OCI-LY7 (cell line): ENCODE results near the gene ARVCF. TPM values are rescaled to one million over a fixed set of nuclear protein-coding genes. Genes with fewer than 3 reads are reported as not detected.
"Not testable (repeated sequence)": the region's sequence is repeated elsewhere in the genome, so short reads cannot be mapped to it uniquely, and the experiment has no call there.

Experiments
- BruUV-seq: library from RNA; stranded (reverse); fragments of 400-500 nt; replicated peaks from 2 replicates; lab custom pipeline; 2021; lab: Mats Ljungman, UMichigan
- CTCF ChIA-PET: fragments of 300-600 bp; sonication (Branson Sonifier 250); formaldehyde crosslinking; loops from one replicate; lab custom pipeline; 2022; ENCODE audit warnings: antibody characterized with exemption; ENCODE audit not compliant: unreplicated experiment; lab: Charles Lee
- POLR2A ChIA-PET: fragments of 300-600 bp; sonication (Branson Sonifier 250); formaldehyde crosslinking; loops from one replicate; lab custom pipeline; 2022; ENCODE audit warnings: antibody characterized with exemption; lab: Charles Lee
- DNase-seq: peaks from one replicate; pipeline ENCODE4 v3.0.0-alpha.2; 2015; ENCODE audit warnings: low spot score
- H2AFZ ChIP-seq: fragments of 200-600 bp; sonication (generic), shearing (Covaris generic); 2 replicates; pipeline ENCODE4 v1.6.1; 2014; ENCODE audit warnings: mild to moderate bottlenecking, antibody characterized with exemption, low read length, moderate library complexity
- H3K27ac ChIP-seq: fragments of 200-600 bp; sonication (generic); 2 replicates; pipeline ENCODE4 v1.5.1; 2014; ENCODE audit warnings: mixed run types, low read depth, mild to moderate bottlenecking, moderate library complexity, low read length, inconsistent platforms; ENCODE audit not compliant: poor library complexity, severe bottlenecking
- H3K36me3 ChIP-seq: fragments of 200-600 bp; sonication (generic); 2 replicates; pipeline ENCODE4 v1.6.1; 2014; ENCODE audit warnings: mild to moderate bottlenecking, antibody characterized with exemption, low read length, moderate library complexity, mixed read lengths; ENCODE audit not compliant: insufficient read depth
- H3K4me1 ChIP-seq: fragments of 200-600 bp; sonication (generic); 2 replicates; pipeline ENCODE4 v1.5.1; 2014; ENCODE audit warnings: mild to moderate bottlenecking, low read length; ENCODE audit not compliant: insufficient read depth, poor library complexity, severe bottlenecking
- H3K4me2 ChIP-seq: fragments of 200-600 bp; sonication (generic); 2 replicates; pipeline ENCODE4 v1.6.1; 2014; ENCODE audit warnings: mild to moderate bottlenecking, low read length
- H3K4me3 ChIP-seq: fragments of 200-600 bp; sonication (generic); 2 replicates; pipeline ENCODE4 v1.5.1; 2014; ENCODE audit warnings: mild to moderate bottlenecking, low read depth, low read length; ENCODE audit not compliant: poor library complexity, severe bottlenecking
- H3K79me2 ChIP-seq: fragments of 200-600 bp; sonication (generic); 2 replicates; pipeline ENCODE4 v1.6.1; 2016; ENCODE audit warnings: low read depth, mild to moderate bottlenecking, low read length, moderate library complexity, mixed read lengths; ENCODE audit not compliant: insufficient read depth
- H3K9me2 ChIP-seq: fragments of 200-600 bp; sonication (generic); 2 replicates; pipeline ENCODE4 v1.6.1; 2016; ENCODE audit warnings: mild to moderate bottlenecking, low read length, mixed read lengths; ENCODE audit not compliant: insufficient read depth
- H3K9me3 ChIP-seq: fragments of 200-600 bp; sonication (generic); 2 replicates; pipeline ENCODE4 v1.6.1; 2014; ENCODE audit warnings: mild to moderate bottlenecking, mixed run types, low read length, mixed read lengths
- H4K20me1 ChIP-seq: fragments of 200-600 bp; sonication (generic); 2 replicates; pipeline ENCODE4 v1.6.1; 2014; ENCODE audit warnings: mild to moderate bottlenecking, antibody characterized with exemption, low read length, moderate library complexity, mixed read lengths; ENCODE audit not compliant: insufficient read depth
- EZH2phosphoT487 ChIP-seq: fragments of 200-600 bp; sonication (generic); IDR thresholded peaks from 2 replicates; pipeline ENCODE4 v1.6.1; 2018; ENCODE audit warnings: low read depth, borderline replicate concordance, mild to moderate bottlenecking, mixed run types, antibody characterized with exemption, low read length, moderate library complexity, mixed read lengths
- intact Hi-C: fragments of 100-400 bp; cut with micrococcal nuclease; formaldehyde crosslinking; loops from one replicate; pipeline ENCODE4 v1.10.0; 2022; ENCODE audit not compliant: unreplicated experiment
- total RNA-seq, 2 experiments: library from RNA; depleted of rRNA in 1 of 2; stranded (reverse); fragments of >200 nt in 1 of 2; shearing (Covaris generic) in 1 of 2; gene quantifications; 2 replicates each; pipeline ENCODE4 v1.2.3, GENCODE V29; 2014 to 2022
- TF ChIP-seq, protein P1 (sequence below): fragments of 200-600 bp; sonication (generic); conservative IDR thresholded peaks from 2 replicates; pipeline ENCODE4 v1.5.1; 2014; ENCODE audit warnings: mild to moderate bottlenecking, antibody characterized with exemption, low read length, moderate library complexity, mixed read lengths

The ARVCF gene
- total RNA-seq, 2 experiments from 2014 or later, result 2.9 to 3.8 TPM

- ChIA-PET POLR2A (no interaction called here), CTCF (no interaction called here)
- no peaks in the 10 kb centered on the region for H3K9me2 ChIP-seq
- H3K79me2 ChIP-seq, result no peaks in the 10 kb centered on the region
- BruUV-seq, result no TSS peak
- no peak overlapping the region for H3K4me3 ChIP-seq
- no peaks in the 10 kb centered on the region; the same call in 1 of the 2 replicates for H3K36me3 ChIP-seq
- no peak for TF ChIP-seq EZH2phosphoT487
- TF ChIP-seq, protein P1, sequence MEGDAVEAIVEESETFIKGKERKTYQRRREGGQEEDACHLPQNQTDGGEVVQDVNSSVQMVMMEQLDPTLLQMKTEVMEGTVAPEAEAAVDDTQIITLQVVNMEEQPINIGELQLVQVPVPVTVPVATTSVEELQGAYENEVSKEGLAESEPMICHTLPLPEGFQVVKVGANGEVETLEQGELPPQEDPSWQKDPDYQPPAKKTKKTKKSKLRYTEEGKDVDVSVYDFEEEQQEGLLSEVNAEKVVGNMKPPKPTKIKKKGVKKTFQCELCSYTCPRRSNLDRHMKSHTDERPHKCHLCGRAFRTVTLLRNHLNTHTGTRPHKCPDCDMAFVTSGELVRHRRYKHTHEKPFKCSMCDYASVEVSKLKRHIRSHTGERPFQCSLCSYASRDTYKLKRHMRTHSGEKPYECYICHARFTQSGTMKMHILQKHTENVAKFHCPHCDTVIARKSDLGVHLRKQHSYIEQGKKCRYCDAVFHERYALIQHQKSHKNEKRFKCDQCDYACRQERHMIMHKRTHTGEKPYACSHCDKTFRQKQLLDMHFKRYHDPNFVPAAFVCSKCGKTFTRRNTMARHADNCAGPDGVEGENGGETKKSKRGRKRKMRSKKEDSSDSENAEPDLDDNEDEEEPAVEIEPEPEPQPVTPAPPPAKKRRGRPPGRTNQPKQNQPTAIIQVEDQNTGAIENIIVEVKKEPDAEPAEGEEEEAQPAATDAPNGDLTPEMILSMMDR, result no peak
- intact Hi-C loops, result no loop called here
- DNase-seq, result no peak
- H3K27ac ChIP-seq, result no peak overlapping the region
- H3K4me2 ChIP-seq, result no peak overlapping the region
- H4K20me1 ChIP-seq, result no peaks in the 10 kb centered on the region
- H3K4me1 ChIP-seq, result peaks cover 12% of the 10 kb centered on the region
- H2AFZ ChIP-seq, result no peak overlapping the region
- no peaks in the 10 kb centered on the region for H3K9me3 ChIP-seq
These were observed 80.1 kb downstream of the ARVCF start for GRCh38 chr22:19936513-19936912.

DNA sequence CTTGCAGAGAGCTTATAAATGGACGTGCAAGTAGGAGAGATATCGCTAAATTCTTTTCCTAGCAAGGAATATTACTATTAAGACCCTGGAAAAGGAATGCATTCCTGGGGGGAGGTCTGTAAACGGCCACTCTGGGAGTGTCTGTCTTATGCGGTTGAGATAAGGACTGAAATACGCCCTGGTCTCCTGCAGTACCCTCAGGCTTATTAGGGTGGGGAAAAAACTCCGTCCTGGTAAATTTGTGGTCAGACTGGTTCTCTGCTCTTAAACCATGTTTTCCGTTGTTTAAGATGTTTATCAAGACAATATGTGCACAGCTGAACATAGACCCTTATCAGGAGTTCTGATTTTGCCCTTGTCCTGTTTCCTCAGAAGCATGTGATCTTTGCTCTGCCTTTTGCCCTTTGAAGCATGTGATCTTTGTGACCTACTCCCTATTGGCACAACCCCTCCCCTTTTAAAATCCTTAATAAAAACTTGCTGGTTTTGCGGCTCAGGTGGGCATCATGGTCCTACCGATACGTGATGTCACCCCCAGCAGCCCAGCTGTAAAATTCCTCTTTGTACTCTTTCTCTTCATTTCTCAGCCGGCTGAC, 81.4 kb downstream of the ARVCF start:
- H3K4me1 ChIP-seq, H2AFZ ChIP-seq, CTCF ChIA-PET, H3K9me3 ChIP-seq, H3K4me2 ChIP-seq, H3K36me3 ChIP-seq, H3K27ac ChIP-seq, intact Hi-C loops, POLR2A ChIA-PET, DNase-seq, H3K9me2 ChIP-seq, H3K4me3 ChIP-seq, H3K79me2 ChIP-seq, H4K20me1 ChIP-seq, BruUV-seq: not testable (repeated sequence)

DNA sequence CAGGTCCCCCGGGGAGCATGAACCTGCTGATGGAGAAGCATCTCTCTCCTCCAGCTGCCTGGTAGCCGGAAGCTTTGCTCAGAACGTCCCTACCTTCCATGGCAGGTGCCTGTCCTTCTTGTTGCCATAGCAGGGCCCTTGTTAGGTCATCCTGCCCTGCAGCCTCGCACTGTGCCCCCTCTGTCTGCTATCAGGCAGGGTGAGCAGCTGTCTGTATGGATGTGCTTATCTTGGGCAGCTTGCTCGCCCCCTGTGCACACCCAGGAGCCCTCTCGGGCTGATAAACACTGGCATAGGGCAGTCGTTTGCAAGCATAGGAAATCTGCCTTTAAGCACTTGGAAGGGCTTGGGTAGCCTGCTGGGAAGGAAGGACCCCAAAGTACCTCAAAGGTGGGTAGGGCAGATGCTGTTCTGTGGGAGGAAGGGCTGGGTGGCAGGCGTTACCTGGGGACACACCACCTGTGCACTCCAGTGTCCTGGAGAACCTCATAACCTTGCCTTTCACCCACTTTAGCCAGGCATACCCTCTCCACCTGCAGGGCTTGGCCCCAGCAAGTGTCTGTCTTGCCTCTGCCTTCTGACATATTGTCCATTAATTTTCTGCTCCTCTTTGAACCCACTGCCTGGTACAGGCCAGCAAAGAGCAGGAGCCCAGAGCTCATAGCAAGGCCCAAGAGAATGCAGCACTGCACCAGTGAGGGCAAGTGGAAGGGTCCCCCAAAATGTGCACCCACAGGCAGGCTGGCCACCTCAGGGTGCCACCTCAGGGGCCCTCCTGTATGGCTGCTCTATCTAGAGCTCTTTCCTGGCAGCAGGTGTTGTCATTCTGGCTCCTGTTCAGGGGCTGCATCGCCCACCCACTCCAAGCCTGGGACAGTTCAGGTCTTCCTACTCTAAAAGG, 83.0 kb downstream of the ARVCF start:
- CTCF ChIA-PET, result no interaction called here

More for the DNA sequence above, 83.0 kb downstream of the ARVCF start:
- no TSS peak for BruUV-seq
- no peak for DNase-seq
- POLR2A ChIA-PET, result no interaction called here
- Histone ChIP-seq H3K9me3 (no peaks in the 10 kb centered on the region), H3K27ac (no peak overlapping the region), H3K4me1 (no peaks in the 10 kb centered on the region), H3K36me3 (no peaks in the 10 kb centered on the region; the same call in 1 of the 2 replicates), H4K20me1 (no peaks in the 10 kb centered on the region), H3K9me2 (no peaks in the 10 kb centered on the region), H3K79me2 (no peaks in the 10 kb centered on the region), H2AFZ (no peak overlapping the region), H3K4me2 (no peak overlapping the region), H3K4me3 (no peak overlapping the region)
- intact Hi-C loops, result no loop called here
- no peak for TF ChIP-seq EZH2phosphoT487
- TF ChIP-seq, protein P1, result no peak
